GM23338 (cell line): ENCODE measurements around the gene SAFB.
A peak's percentile ranks its signal among the peaks of the same experiment; 100 is the strongest.

ENCODE experiments used
- CREB1 ChIP-seq: fragments of 250-450 bp; sonication (Bioruptor Pico); IDR thresholded peaks from 2 replicates; pipeline ENCODE4 v1.5.0; 2020; ENCODE audit warnings: low read depth, mild to moderate bottlenecking, moderate library complexity
- CTCF ChIP-seq, 2 experiments: fragments of 200-600 bp in 1 of 2; sonication (generic) in 1 of 2; conservative IDR thresholded peaks; 2 replicates each; pipeline versions ENCODE4 v1.5.1 to v1.6.1; 2016 to 2017; ENCODE audit warnings: antibody characterized with exemption in 2 of 2, low read depth in 2 of 2, mild to moderate bottlenecking in 2 of 2, moderate library complexity in 1 of 2
- ETS1 ChIP-seq: IDR thresholded peaks from 2 replicates; pipeline ENCODE4 v1.6.1; 2016; ENCODE audit warnings: antibody characterized with exemption
- EZH2 ChIP-seq: fragments of 200-600 bp; sonication (generic); IDR thresholded peaks from one replicate; pipeline ENCODE4 v1.8.0; 2017; ENCODE audit warnings: antibody characterized with exemption, mild to moderate bottlenecking, low read depth; ENCODE audit not compliant: unreplicated experiment
- EZH2phosphoT487 ChIP-seq: fragments of 200-600 bp; sonication (generic); IDR thresholded peaks from one replicate; pipeline ENCODE4 v1.8.1; 2018; ENCODE audit warnings: antibody characterized with exemption; ENCODE audit not compliant: unreplicated experiment
- JUNB ChIP-seq: IDR thresholded peaks from one replicate; pipeline ENCODE4 v1.6.1; 2016; ENCODE audit warnings: antibody characterized with exemption; ENCODE audit not compliant: unreplicated experiment
- NANOG ChIP-seq: IDR thresholded peaks from 2 replicates; pipeline ENCODE4 v1.6.1; 2016; ENCODE audit warnings: antibody characterized with exemption, borderline replicate concordance
- POLR2AphosphoS5 ChIP-seq: IDR thresholded peaks from 2 replicates; pipeline ENCODE4 v1.6.1; 2016; ENCODE audit warnings: antibody characterized with exemption, low read depth
- REST ChIP-seq: IDR thresholded peaks from one replicate; pipeline ENCODE4 v1.6.1; 2018; ENCODE audit warnings: antibody characterized with exemption; ENCODE audit not compliant: unreplicated experiment
- STAT1 ChIP-seq: IDR thresholded peaks from one replicate; pipeline ENCODE4 v1.6.1; 2016; ENCODE audit warnings: antibody characterized with exemption; ENCODE audit not compliant: unreplicated experiment
- ZNF114 ChIP-seq: fragments of 250-450 bp; sonication (Bioruptor Pico); IDR thresholded peaks from 2 replicates; pipeline ENCODE4 v1.5.0; 2020; ENCODE audit warnings: mild to moderate bottlenecking, moderate library complexity
- ZNF331 ChIP-seq: fragments of 250-450 bp; sonication (Bioruptor Pico); IDR thresholded peaks from 2 replicates; pipeline ENCODE4 v1.5.0; 2020; ENCODE audit warnings: low read depth, mild to moderate bottlenecking, moderate library complexity
- ZNF462 ChIP-seq: fragments of 250-450 bp; sonication (Bioruptor Pico); IDR thresholded peaks from 2 replicates; pipeline ENCODE4 v1.5.0; 2020; ENCODE audit warnings: mild to moderate bottlenecking, moderate library complexity

- TF ChIP-seq CTCF (conservative IDR thresholded peaks at IDR 0.05; ENCODE audit: low read depth in 2 of 2) (peak in 1 of 2 experiments; percentile 23; a peak in 2 of 4 replicates), REST (no peak), EZH2phosphoT487 (no peak), ZNF331 (CRISPR knock-in tag) (no peak), CREB1 (no peak), POLR2AphosphoS5 (no peak), JUNB (no peak), EZH2 (no peak), ZNF114 (CRISPR knock-in tag) (no peak), NANOG (no peak), ETS1 (no peak), STAT1 (no peak), ZNF462 (CRISPR knock-in tag) (no peak)
Measured at GRCh38 chr19:5652261-5652660, 29.4 kb downstream of the SAFB start.
